ENCODE measurements around the gene POMGNT1.

Gene POMGNT1

GRCh38 chr1:46175243-46175642 is 23.0 kb downstream of the POMGNT1 start:
- H3K27ac ChIP-seq (ENCODE audit: low read length) = no peak overlapping the region
- H2AFZ ChIP-seq (ENCODE audit: low read depth, low read length) = no peak overlapping the region
- no peak overlapping the region for H3K4me3 ChIP-seq (ENCODE audit: low read length)
- no peaks in the 10 kb centered on the region for H3K36me3 ChIP-seq (replicated peaks; ENCODE audit: low read depth, low read length)
- no peaks in the 10 kb centered on the region for H4K20me1 ChIP-seq (ENCODE audit: insufficient read depth, low read length)
- no peaks in the 10 kb centered on the region for H3K27me3 ChIP-seq (ENCODE audit: low read depth, low read length)
- H3K9me3 ChIP-seq (ENCODE audit: insufficient read depth, low read length) = no peaks in the 10 kb centered on the region
- peaks cover 12% of the 10 kb centered on the region; the same call in 1 of the 2 replicates for H3K4me1 ChIP-seq (ENCODE audit: low read length)
- TF ChIP-seq CTCF (IDR thresholded peaks at IDR 0.05; ENCODE audit: low read depth, low read length) (no peak), EZH2phosphoT487 (IDR thresholded peaks at IDR 0.05; ENCODE audit: low read depth) (no peak)
- H3K79me2 ChIP-seq (ENCODE audit: low read length) = no peaks in the 10 kb centered on the region
- H3K9ac ChIP-seq (ENCODE audit: low read length) = no peak overlapping the region
- H3K4me2 ChIP-seq (ENCODE audit: low read length) = no peak overlapping the region

- Histone ChIP-seq H3K4me3 (ENCODE audit: low read length) (no peak within 1 kb of the TSS), H3K4me2 (ENCODE audit: low read length) (no peak within 1 kb of the TSS), H4K20me1 (ENCODE audit: insufficient read depth, low read length) (no peaks in the 10 kb centered on the region), H3K79me2 (ENCODE audit: low read length) (no peaks in the 10 kb centered on the region), H3K27ac (ENCODE audit: low read length) (no peak within 1 kb of the TSS), H3K36me3 (replicated peaks; ENCODE audit: low read depth, low read length) (no peaks in the 10 kb centered on the region), H2AFZ (ENCODE audit: low read depth, low read length) (no peak within 1 kb of the TSS), H3K4me1 (ENCODE audit: low read length) (peaks cover 12% of the 10 kb centered on the region; the same call in 1 of the 2 replicates), H3K9ac (ENCODE audit: low read length) (no peak within 1 kb of the TSS), H3K9me3 (ENCODE audit: insufficient read depth, low read length) (no peaks in the 10 kb centered on the region), H3K27me3 (ENCODE audit: low read depth, low read length) (0 out of 2 replicates have a peak, but pooled peaks cover 2% of the 10 kb centered on the region)
- no peak for TF ChIP-seq EZH2phosphoT487 (IDR thresholded peaks at IDR 0.05; ENCODE audit: low read depth)
- no peak for TF ChIP-seq CTCF (IDR thresholded peaks at IDR 0.05; ENCODE audit: low read depth, low read length)
Measured at GRCh38 chr1:46174448-46175231, 23.6 kb downstream of the POMGNT1 start, which contains the start of gene TSPAN1. Gene TSPAN1 (plus strand): TSS chr1:46175087. CDS start chr1:46181108, 6,021 bp downstream.

GRCh38 chr1:46173361-46173856 is 24.8 kb downstream of the POMGNT1 start:
- Histone ChIP-seq H2AFZ (ENCODE audit: low read depth, low read length) (no peak overlapping the region), H3K4me1 (ENCODE audit: low read length) (peaks cover 8% of the 10 kb centered on the region; the same call in 1 of the 2 replicates), H3K4me2 (ENCODE audit: low read length) (no peak overlapping the region), H3K27ac (ENCODE audit: low read length) (no peak overlapping the region), H3K79me2 (ENCODE audit: low read length) (no peaks in the 10 kb centered on the region), H3K9ac (ENCODE audit: low read length) (no peak overlapping the region), H4K20me1 (ENCODE audit: insufficient read depth, low read length) (no peaks in the 10 kb centered on the region), H3K27me3 (ENCODE audit: low read depth, low read length) (0 out of 2 replicates have a peak, but pooled peaks cover 2% of the 10 kb centered on the region), H3K36me3 (replicated peaks; ENCODE audit: low read depth, low read length) (no peaks in the 10 kb centered on the region), H3K9me3 (ENCODE audit: insufficient read depth, low read length) (no peaks in the 10 kb centered on the region), H3K4me3 (ENCODE audit: low read length) (no peak overlapping the region)
- TF ChIP-seq EZH2phosphoT487 (IDR thresholded peaks at IDR 0.05; ENCODE audit: low read depth) (no peak), CTCF (IDR thresholded peaks at IDR 0.05; ENCODE audit: low read depth, low read length) (peak; percentile 26; the same call in 1 of the 2 replicates)

GRCh38 chr1:46172321-46172720 is 25.9 kb downstream of the POMGNT1 start:
- Histone ChIP-seq H3K27me3 (ENCODE audit: low read depth, low read length) (peaks cover 6% of the 10 kb centered on the region; the same call in 1 of the 2 replicates), H3K27ac (ENCODE audit: low read length) (no peak overlapping the region), H3K4me3 (ENCODE audit: low read length) (no peak overlapping the region), H3K36me3 (replicated peaks; ENCODE audit: low read depth, low read length) (no peaks in the 10 kb centered on the region), H4K20me1 (ENCODE audit: insufficient read depth, low read length) (no peaks in the 10 kb centered on the region), H2AFZ (ENCODE audit: low read depth, low read length) (no peak overlapping the region), H3K79me2 (ENCODE audit: low read length) (no peaks in the 10 kb centered on the region), H3K4me1 (ENCODE audit: low read length) (peaks cover 9% of the 10 kb centered on the region; the same call in 1 of the 2 replicates), H3K9ac (ENCODE audit: low read length) (no peak overlapping the region), H3K9me3 (ENCODE audit: insufficient read depth, low read length) (no peaks in the 10 kb centered on the region), H3K4me2 (ENCODE audit: low read length) (no peak overlapping the region)
- no peak for TF ChIP-seq EZH2phosphoT487 (IDR thresholded peaks at IDR 0.05; ENCODE audit: low read depth)
- TF ChIP-seq CTCF (IDR thresholded peaks at IDR 0.05; ENCODE audit: low read depth, low read length) = no peak
